Colonic mucosa (tissue), 4 donors: ENCODE results near the gene FBXL22. TPM values are rescaled to one million over a fixed set of nuclear protein-coding genes. Genes with fewer than 3 reads are reported as not detected.

Source experiments
- DNase-seq: peaks from one replicate; pipeline ENCODE4 v3.0.0-alpha.2; 2020
- H3K27ac ChIP-seq: fragments of 200-600 bp; one replicate; pipeline ENCODE4 v1.8.0; 2021
- H3K27me3 ChIP-seq: fragments of 200-600 bp; one replicate; pipeline ENCODE4 v1.8.0; 2021
- H3K36me3 ChIP-seq: fragments of 200-600 bp; one replicate; pipeline ENCODE4 v1.8.0; 2021
- H3K4me1 ChIP-seq: fragments of 200-600 bp; one replicate; pipeline ENCODE4 v1.8.0; 2021; ENCODE audit warnings: mild to moderate bottlenecking
- H3K4me3 ChIP-seq: fragments of 200-600 bp; one replicate; pipeline ENCODE4 v1.8.0; 2021
- H3K9ac ChIP-seq, 2 donors: one replicate each; pipeline ENCODE4 v1.7.0; 2013; ENCODE audit warnings: control low read depth in 2 of 2, low read depth in 2 of 2, low read length in 2 of 2
- H3K9me3 ChIP-seq: fragments of 200-600 bp; one replicate; pipeline ENCODE4 v1.8.0; 2021
- CTCF ChIP-seq: fragments of 200-600 bp; IDR thresholded peaks from one replicate; pipeline ENCODE4 v1.8.0; 2022; ENCODE audit warnings: antibody characterized with exemption, mild to moderate bottlenecking
- intact Hi-C: fragments of 100-400 bp; cut with DNase I; formaldehyde crosslinking; loops from one replicate; pipeline ENCODE4 v1.14.1; 2022
- total RNA-seq, 2 donors: library from RNA; stranded (reverse); fragmentation: NEBNext Ultra II Directional in 1 of 2; extraction: Animal tissue kit (Norgen Biotek cat#: 25700) in 1 of 2; gene quantifications; one replicate each; pipeline ENCODE4 v1.2.1, GENCODE V29; 2021
- donor health status: healthy.
- donor health status: DM: no; HTN: no; CAD: no.
- donor health status: DM: no; HTN: no; CAD: no.

The FBXL22 gene
- total RNA-seq, result 1 to 10 TPM; 2.1 to 4.4 TPM

GRCh38 chr15:63597038-63597790 is at the start of gene FBXL22:
FBXL22 (plus strand) TSS chr15:63597387; CDS start chr15:63597393, 6 bp downstream.
- Histone ChIP-seq H3K9me3 (no peaks in the 10 kb centered on the region), H3K4me3 (peak within 1 kb of the TSS; percentile 1), H3K27ac (peak within 1 kb of the TSS; percentile 91), H3K27me3 (no peaks in the 10 kb centered on the region), H3K9ac (peak within 1 kb of the TSS; percentile 6 to 95), H3K4me1 (peaks cover 10% of the 10 kb centered on the region), H3K36me3 (no peaks in the 10 kb centered on the region)
- no peak for TF ChIP-seq CTCF
- peak; percentile 50 for DNase-seq
- intact Hi-C loops, result loop anchor here (10.0 kb wide), 1 partner anchor 312 kb away; no protein-coding TSS in a partner anchor

- intact Hi-C loops, result no loop called here
- TF ChIP-seq CTCF, result no peak
- no peak overlapping the region for H3K4me3 ChIP-seq
- H3K27me3 ChIP-seq, result no peaks in the 10 kb centered on the region
- no peaks in the 10 kb centered on the region for H3K9me3 ChIP-seq
- H3K4me1 ChIP-seq, result no peaks in the 10 kb centered on the region
- H3K9ac ChIP-seq, result no peak overlapping the region
- DNase-seq, result no peak
- no peaks in the 10 kb centered on the region for H3K36me3 ChIP-seq
- H3K27ac ChIP-seq, result no peak overlapping the region
These were observed 45.8 kb upstream of the FBXL22 start for GRCh38 chr15:63551400-63551799.

GRCh38 chr15:63553388-63553791 is 43.8 kb upstream of the FBXL22 start:
- no peaks in the 10 kb centered on the region for H3K27me3 ChIP-seq
- DNase-seq, result no peak
- no peaks in the 10 kb centered on the region for H3K36me3 ChIP-seq
- TF ChIP-seq CTCF, result no peak
- no peak overlapping the region for H3K4me3 ChIP-seq
- intact Hi-C loops, result no loop called here
- H3K9ac ChIP-seq, result peak overlapping the region in 1 of 2 donors; percentile 5
- H3K27ac ChIP-seq, result no peak overlapping the region
- no peaks in the 10 kb centered on the region for H3K4me1 ChIP-seq
- H3K9me3 ChIP-seq, result no peaks in the 10 kb centered on the region

- no peak overlapping the region for H3K4me3 ChIP-seq
- no peak for TF ChIP-seq CTCF
- H3K9me3 ChIP-seq, result no peaks in the 10 kb centered on the region
- intact Hi-C loops, result no loop called here
- H3K27me3 ChIP-seq, result no peaks in the 10 kb centered on the region
- no peak for DNase-seq
- no peak overlapping the region for H3K27ac ChIP-seq
- H3K9ac ChIP-seq, result no peak overlapping the region
- no peaks in the 10 kb centered on the region for H3K4me1 ChIP-seq
- H3K36me3 ChIP-seq, result no peaks in the 10 kb centered on the region
These were observed 42.8 kb upstream of the FBXL22 start for GRCh38 chr15:63554337-63554927.

GRCh38 chr15:63555507-63555906 is 41.7 kb upstream of the FBXL22 start:
- intact Hi-C loops, result loop anchor here (5.0 kb wide), 1 partner anchor 48 kb away; no protein-coding TSS in a partner anchor
- no peak overlapping the region for H3K27ac ChIP-seq
- H3K4me1 ChIP-seq, result no peaks in the 10 kb centered on the region

More at GRCh38 chr15:63555507-63555906, 41.7 kb upstream of the FBXL22 start:
- Histone ChIP-seq H3K9me3 (no peaks in the 10 kb centered on the region), H3K27me3 (no peaks in the 10 kb centered on the region), H3K36me3 (no peaks in the 10 kb centered on the region), H3K9ac (no peak overlapping the region), H3K4me3 (no peak overlapping the region)
- DNase-seq, result no peak
- TF ChIP-seq CTCF, result no peak
